Stimulated activated CD8-positive, alpha-beta memory T cell treated with anti-CD3 and anti-CD28 coated beads, Interleukin-7, amount 100 ng/mL, for 24 hours (primary cell): ENCODE results near the gene DNER.
"Not testable (repeated sequence)": the region's sequence is repeated elsewhere in the genome, so short reads cannot be mapped to it uniquely, and the experiment has no call there.

Experiments
- DNase-seq: peaks from one replicate; pipeline ENCODE4 v3.0.0-alpha.2; 2020; ENCODE audit warnings: low read depth

The DNER gene

GRCh38 chr2:229387866-229388265 lies 326.5 kb downstream of the DNER start:
- DNase-seq, result no peak

DNA sequence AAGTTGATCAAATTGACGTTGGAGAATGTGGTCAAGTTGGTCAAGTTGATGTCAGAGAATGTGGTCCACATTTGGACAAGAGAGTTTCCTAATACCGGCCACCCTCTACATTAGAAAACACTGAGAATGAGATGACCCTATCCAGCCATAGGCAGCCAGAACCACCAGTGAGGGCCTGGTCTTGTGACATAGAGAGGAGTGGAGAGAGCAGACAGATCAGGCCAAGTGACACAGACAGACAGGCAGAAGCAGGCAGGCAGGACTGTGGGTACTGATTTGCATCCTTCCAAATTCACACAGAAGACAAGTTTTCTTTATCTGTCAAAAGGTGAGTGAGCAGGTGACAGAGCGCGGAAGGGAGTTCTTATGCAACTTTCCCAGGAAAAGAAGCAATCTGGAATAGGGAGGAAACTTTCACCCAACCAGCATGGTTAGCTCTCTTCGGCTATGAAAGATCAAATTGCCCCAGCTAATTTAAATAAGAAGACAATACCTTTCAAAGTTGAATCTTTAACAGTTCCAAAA lies 334.2 kb downstream of the DNER start:
- DNase-seq, result no peak

DNA sequence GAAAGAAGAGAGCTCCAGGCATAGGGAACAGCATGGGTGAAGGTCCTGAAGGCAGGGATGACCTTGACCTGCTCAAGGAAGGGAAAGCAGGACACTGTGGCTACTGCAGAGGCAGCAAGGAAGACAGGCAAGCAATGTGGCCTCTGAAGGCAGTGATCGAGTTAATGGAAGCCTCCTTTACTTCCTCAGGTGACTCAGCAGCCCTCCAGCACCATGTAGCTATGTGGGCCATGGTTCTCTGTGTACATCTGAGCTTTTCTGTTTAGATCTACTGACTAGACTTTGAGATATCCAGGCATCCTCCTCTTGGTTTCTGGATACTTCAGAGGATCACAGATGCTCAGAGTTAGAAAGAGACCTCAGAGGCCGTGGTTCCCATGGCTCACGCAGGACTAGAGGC lies 336.0 kb downstream of the DNER start:
- no peak for DNase-seq

- DNase-seq, result no peak
Observed at GRCh38 chr2:229376866-229377265, 337.5 kb downstream of the DNER start.

- DNase-seq, result no peak
Observed at GRCh38 chr2:229375251-229375650, 339.1 kb downstream of the DNER start.

DNA sequence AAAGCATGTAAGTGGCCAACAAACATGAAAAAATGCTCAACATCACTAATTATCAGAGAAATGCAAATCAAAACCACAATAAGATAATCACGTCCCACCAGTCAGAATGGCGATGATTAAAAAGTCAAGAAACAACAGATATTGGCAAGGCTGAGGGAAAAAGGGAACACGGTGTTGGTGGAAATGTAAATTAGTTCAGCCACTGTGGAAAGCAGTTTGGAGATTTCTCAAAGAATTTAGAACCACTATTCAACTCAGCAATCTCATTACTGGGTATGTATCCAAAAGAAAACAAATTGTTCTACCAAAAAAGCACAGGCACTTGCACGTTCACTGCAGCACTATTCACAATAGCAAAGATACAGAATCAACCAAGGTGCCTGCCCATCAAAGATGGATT lies 341.0 kb downstream of the DNER start:
- not testable (repeated sequence) for DNase-seq

DNA sequence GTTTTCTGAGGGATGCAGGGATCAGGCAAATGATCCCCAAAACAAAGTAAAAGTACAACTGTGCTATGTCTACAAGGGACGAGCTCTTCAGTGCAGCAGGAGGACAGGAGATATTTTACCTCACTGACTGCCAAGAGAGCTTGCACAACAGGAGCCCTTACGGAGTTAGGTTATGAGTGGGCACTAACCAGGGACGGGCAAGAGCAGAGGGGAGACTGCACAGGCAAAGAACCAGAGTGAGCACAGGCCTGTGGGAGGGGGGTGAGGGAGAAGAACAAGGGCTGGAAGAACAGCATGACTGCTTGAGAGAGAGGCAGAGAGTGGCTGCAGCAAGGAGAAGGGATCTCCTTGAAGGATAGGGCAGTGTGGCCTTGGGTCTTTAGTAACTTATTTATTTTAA lies 342.1 kb downstream of the DNER start:
- no peak for DNase-seq

DNA sequence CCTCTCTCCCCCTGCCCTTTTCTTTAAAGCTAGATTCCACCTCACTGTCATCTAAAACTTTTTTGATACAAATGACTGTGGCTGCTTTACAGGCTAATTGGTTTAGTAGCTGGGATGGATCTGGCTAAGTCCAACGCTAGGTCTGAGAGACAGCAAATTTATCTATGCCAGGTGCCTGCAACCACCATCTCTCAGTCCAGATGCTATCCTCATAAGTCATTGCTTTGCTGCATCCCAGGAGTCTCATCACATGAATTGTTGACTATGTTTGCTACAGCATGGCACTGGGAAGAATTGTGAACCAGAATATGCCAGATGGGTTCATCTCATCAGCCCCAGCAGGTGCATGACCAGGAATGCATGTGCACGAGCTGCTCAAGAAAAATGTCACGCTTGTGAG lies 343.3 kb downstream of the DNER start:
- DNase-seq, result no peak

DNA sequence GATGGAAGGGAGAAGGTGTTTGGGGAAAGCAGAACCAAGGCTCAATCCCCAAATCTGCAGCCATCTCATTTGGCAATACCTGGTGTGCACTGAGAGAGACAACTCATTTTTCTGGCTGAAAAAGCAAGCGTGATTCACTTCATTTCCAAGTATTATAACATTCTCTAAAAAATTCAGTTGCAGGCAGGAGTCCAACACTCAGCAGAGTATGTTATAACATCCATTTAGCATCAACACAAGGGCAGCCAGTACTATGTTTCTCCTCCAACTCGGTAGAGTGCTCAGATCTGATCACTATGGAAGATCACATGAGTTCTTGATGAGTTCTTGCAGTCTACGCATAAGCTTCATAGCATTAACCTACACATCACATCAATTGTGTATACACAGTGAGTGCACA lies 343.8 kb downstream of the DNER start:
- no peak for DNase-seq

- no peak for DNase-seq
Observed at GRCh38 chr2:229363185-229363814, 351.1 kb downstream of the DNER start.

- DNase-seq, result no peak
Observed at GRCh38 chr2:229350883-229351282, 363.5 kb downstream of the DNER start.

DNA sequence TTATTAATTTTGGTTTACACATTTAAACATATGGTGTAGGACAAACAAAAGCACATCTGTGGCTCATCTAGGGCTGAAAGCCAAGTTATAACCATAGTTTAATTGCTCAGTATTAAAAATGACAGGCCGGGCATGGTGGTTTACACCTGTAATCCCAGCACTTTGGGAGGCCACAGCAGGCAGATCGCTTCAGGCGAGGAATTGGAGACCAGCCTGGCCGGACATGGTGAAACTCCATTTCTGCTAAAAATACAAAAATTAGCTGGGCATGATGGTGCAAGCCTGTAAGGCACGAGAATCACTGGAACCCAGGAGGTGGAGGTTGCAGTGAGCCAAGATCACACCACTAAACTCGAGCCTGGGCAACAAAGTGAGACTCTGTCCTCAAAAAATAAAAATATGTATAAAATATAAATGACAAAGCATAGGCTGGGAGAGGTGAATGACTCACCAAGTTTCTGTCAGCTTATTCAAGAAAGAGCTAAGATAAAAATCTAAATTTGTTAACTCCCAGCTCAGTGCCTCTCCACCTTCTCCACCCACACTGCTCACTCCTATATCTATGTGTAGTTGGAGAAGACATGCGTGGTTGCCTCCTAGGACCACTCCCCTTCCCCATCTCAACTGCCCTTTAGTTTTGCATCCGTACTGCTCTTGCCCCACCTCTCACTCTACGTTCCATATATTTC lies 364.1 kb downstream of the DNER start:
- no peak for DNase-seq

GRCh38 chr2:229348128-229348527 lies 366.2 kb downstream of the DNER start:
- no peak for DNase-seq

DNA sequence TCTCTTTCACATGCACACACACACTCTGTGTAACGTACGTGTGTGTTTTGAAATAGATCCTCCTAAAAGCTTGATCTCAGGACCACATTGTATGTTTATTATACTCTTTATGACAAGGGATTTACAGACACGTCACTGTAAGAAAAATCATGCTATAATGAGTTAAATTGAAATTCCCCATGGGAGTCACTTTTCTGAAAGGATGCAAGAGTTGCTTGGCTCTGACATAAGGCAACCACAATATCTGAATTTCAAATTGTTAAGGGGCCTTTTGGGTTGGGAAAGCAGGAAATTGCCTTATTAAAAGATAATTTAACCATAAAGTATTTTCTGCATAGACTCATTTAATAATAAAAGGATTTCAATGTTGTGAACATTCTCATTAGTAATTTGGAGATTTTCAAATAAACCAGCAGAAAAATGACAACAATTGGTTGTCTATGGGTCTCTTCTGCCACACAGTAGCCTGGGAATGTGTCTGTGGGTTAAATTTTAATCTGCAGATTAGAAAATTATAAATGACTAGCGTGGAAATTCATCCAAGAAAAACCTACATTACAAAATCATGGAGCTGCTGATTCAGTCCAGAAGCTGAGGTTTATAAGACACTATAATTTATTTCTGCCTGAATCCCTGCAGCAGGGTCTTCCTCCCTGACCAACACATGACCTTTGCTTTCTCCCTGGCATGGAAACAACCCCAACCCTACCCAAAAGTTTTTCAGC lies 367.4 kb downstream of the DNER start:
- no peak for DNase-seq

GRCh38 chr2:229344955-229345354 lies 369.4 kb downstream of the DNER start:
- no peak for DNase-seq

DNA sequence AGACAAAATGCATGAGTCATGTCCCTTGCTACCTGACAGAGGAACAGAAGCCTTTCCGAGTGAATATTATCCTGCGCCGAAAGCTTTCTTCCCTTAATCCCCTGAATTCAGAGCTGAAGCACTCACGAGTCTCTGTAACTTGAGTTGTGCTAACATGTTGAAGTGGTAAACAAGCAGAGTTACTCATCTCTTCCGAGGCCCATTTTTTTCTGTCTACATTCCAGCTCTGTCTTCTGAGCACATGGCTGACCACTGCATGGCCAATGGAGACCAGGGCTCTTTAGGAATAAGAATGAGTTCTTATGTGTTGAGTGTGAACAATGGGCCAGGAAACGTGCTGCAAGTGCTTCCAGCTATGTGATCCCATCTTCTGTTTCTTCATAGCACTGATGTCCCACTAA lies 370.2 kb downstream of the DNER start:
- DNase-seq, result no peak

DNA sequence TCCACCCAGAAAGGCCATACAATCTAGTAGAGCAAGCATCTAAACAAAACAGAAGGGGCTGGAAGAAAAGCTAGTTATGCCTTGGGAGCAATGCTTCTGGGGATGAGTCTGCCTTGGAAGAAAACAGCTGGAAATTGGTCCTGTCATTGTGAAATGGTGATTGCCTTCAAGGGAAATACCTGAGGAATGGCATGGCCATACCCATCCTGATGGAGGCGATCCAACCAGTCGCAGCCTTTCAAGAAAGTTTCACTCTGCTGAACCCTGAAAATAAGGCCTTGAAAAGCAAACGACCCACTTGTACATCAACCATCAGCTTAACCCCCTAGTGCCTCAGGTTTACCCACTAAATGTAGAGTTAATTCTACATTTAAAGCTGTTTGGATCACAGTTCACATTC lies 370.7 kb downstream of the DNER start:
- no peak for DNase-seq

- DNase-seq, result no peak
Observed at GRCh38 chr2:229342376-229342775, 372.0 kb downstream of the DNER start.

GRCh38 chr2:229340086-229340760 lies 374.1 kb downstream of the DNER start:
- no peak for DNase-seq

GRCh38 chr2:229339618-229340017 lies 374.7 kb downstream of the DNER start:
- DNase-seq, result no peak

GRCh38 chr2:229339171-229339570 lies 375.2 kb downstream of the DNER start:
- not testable (repeated sequence) for DNase-seq

GRCh38 chr2:229335877-229336346 lies 378.4 kb downstream of the DNER start:
- DNase-seq, result no peak
